ENCODE measurements around the gene ACTR2.

GRCh38 chr2:65277791-65278483, 50.3 kb downstream of the ACTR2 start:
- TF ChIP-seq CTCF (IDR thresholded peaks at IDR 0.05) (no peak), TCF7L2 (IDR thresholded peaks at IDR 0.05; ENCODE audit: low read depth, low read length) (no peak), REST (IDR thresholded peaks at IDR 0.05; ENCODE audit: insufficient read depth in 1 of 2, low read depth in 2 of 2, low read length in 1 of 2) (no peak), POLR2AphosphoS5 (IDR thresholded peaks at IDR 0.05; ENCODE audit: low read depth, low read length) (no peak; the same call in 1 of the 2 replicates)
